Esophagus muscularis mucosa (tissue), 4 donors: ENCODE data around the gene ANAPC1.
"Not testable (repeated sequence)": the region's sequence is repeated elsewhere in the genome, so short reads cannot be mapped to it uniquely, and the experiment has no call there.

ENCODE experiments used
- EP300 ChIP-seq: sonication (generic); formaldehyde crosslinking; IDR thresholded peaks from one replicate; pipeline ENCODE4 v1.6.1; 2017; ENCODE audit warnings: antibody characterized with exemption
- POLR2A ChIP-seq: fragments of 450-650 bp; IDR thresholded peaks from one replicate; pipeline ENCODE4 v1.6.1; 2017; ENCODE audit warnings: antibody characterized with exemption, moderate library complexity, mild to moderate bottlenecking, low read depth
- POLR2AphosphoS5 ChIP-seq, 2 donors: sonication (generic); formaldehyde crosslinking; IDR thresholded peaks; one replicate each; pipeline ENCODE4 v1.6.1; 2017; ENCODE audit warnings: antibody characterized with exemption in 2 of 2
- TF ChIP-seq, protein P1 (sequence below), 3 experiments: fragments of 200-600 bp in 2 of 3; fragments of 450-650 bp in 1 of 3; sonication (generic) in 2 of 3; IDR thresholded peaks; one replicate each; pipeline ENCODE4 v1.5.1; 2017 to 2019; ENCODE audit warnings: antibody characterized with exemption in 3 of 3, mild to moderate bottlenecking in 2 of 3, moderate library complexity in 1 of 3

DNA sequence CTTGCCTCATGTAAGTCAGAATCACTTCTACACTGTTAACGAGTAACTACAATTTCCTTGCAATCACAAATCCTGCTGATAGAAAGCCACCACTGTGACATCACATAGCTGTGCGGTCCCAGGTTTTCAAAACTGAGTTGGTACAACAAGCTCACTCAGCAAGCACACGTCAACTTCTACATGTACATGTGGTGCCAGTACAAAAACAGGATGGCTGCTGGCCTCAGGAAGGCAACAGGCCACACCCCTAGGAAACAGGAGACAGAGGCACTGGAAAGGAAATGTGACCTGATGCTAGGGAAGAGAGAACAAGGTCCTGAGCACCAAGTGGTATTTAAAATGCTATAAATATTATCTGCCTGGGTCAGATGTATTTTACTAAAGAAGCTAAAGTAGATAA lies 107.7 kb downstream of the ANAPC1 start:
- TF ChIP-seq POLR2AphosphoS5 (IDR thresholded peaks at IDR 0.05); POLR2A; EP300: not testable (repeated sequence)
- TF ChIP-seq, protein P1, sequence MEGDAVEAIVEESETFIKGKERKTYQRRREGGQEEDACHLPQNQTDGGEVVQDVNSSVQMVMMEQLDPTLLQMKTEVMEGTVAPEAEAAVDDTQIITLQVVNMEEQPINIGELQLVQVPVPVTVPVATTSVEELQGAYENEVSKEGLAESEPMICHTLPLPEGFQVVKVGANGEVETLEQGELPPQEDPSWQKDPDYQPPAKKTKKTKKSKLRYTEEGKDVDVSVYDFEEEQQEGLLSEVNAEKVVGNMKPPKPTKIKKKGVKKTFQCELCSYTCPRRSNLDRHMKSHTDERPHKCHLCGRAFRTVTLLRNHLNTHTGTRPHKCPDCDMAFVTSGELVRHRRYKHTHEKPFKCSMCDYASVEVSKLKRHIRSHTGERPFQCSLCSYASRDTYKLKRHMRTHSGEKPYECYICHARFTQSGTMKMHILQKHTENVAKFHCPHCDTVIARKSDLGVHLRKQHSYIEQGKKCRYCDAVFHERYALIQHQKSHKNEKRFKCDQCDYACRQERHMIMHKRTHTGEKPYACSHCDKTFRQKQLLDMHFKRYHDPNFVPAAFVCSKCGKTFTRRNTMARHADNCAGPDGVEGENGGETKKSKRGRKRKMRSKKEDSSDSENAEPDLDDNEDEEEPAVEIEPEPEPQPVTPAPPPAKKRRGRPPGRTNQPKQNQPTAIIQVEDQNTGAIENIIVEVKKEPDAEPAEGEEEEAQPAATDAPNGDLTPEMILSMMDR (IDR thresholded peaks at IDR 0.05): not testable (repeated sequence)
